ENCODE measurements around the gene SLC7A5. TPM values are rescaled to one million over a fixed set of nuclear protein-coding genes. Genes with fewer than 3 reads are reported as not detected.
"Not testable (repeated sequence)": the region's sequence is repeated elsewhere in the genome, so short reads cannot be mapped to it uniquely, and the experiment has no call there.

Gene SLC7A5
- total RNA-seq, 1 donor from 2014 or later, result 205 TPM

GRCh38 chr16:87828907-87829621 lies 40.2 kb downstream of the SLC7A5 start:
- peaks cover 5% of the 10 kb centered on the region for H3K36me3 Mint-ChIP-seq (ENCODE audit: unreplicated experiment)
- H3K4me1 Mint-ChIP-seq (ENCODE audit: low read depth, unreplicated experiment), result peaks cover 6% of the 10 kb centered on the region
- DNase-seq, result no peak
- peaks cover 10% of the 10 kb centered on the region for H3K9me3 Mint-ChIP-seq (ENCODE audit: unreplicated experiment)
- H3K27me3 Mint-ChIP-seq (ENCODE audit: unreplicated experiment), result peaks cover 5% of the 10 kb centered on the region
- H3K27ac Mint-ChIP-seq (ENCODE audit: unreplicated experiment), result no peak overlapping the region
- H3K4me3 Mint-ChIP-seq (ENCODE audit: unreplicated experiment), result no peak overlapping the region
- no peak for TF ChIP-seq CTCF (IDR thresholded peaks at IDR 0.05; ENCODE audit: partially characterized antibody, unreplicated experiment)

GRCh38 chr16:87828071-87828906 lies 41.0 kb downstream of the SLC7A5 start:
- no peak for DNase-seq
- H3K36me3 Mint-ChIP-seq (ENCODE audit: unreplicated experiment), result peaks cover 5% of the 10 kb centered on the region
- H3K27me3 Mint-ChIP-seq (ENCODE audit: unreplicated experiment), result peaks cover 5% of the 10 kb centered on the region
- TF ChIP-seq CTCF (IDR thresholded peaks at IDR 0.05; ENCODE audit: partially characterized antibody, unreplicated experiment), result no peak
- no peak overlapping the region for H3K4me3 Mint-ChIP-seq (ENCODE audit: unreplicated experiment)
- H3K27ac Mint-ChIP-seq (ENCODE audit: unreplicated experiment), result no peak overlapping the region
- H3K4me1 Mint-ChIP-seq (ENCODE audit: low read depth, unreplicated experiment), result peaks cover 6% of the 10 kb centered on the region
- H3K9me3 Mint-ChIP-seq (ENCODE audit: unreplicated experiment), result peaks cover 10% of the 10 kb centered on the region

GRCh38 chr16:87827588-87827915 lies 41.8 kb downstream of the SLC7A5 start:
- H3K36me3 Mint-ChIP-seq (ENCODE audit: unreplicated experiment); H3K4me3 Mint-ChIP-seq (ENCODE audit: unreplicated experiment); H3K27ac Mint-ChIP-seq (ENCODE audit: unreplicated experiment); H3K27me3 Mint-ChIP-seq (ENCODE audit: unreplicated experiment); DNase-seq: not testable (repeated sequence)
- Mint-ChIP-seq H3K4me1 (ENCODE audit: low read depth, unreplicated experiment) (peaks cover 13% of the 10 kb centered on the region), H3K9me3 (ENCODE audit: unreplicated experiment) (peaks cover 12% of the 10 kb centered on the region)

GRCh38 chr16:87826798-87827587 lies 42.3 kb downstream of the SLC7A5 start:
- no peak for TF ChIP-seq CTCF (IDR thresholded peaks at IDR 0.05; ENCODE audit: partially characterized antibody, unreplicated experiment)
- Mint-ChIP-seq H3K4me1 (ENCODE audit: low read depth, unreplicated experiment) (peaks cover 18% of the 10 kb centered on the region), H3K9me3 (ENCODE audit: unreplicated experiment) (peaks cover 16% of the 10 kb centered on the region), H3K4me3 (ENCODE audit: unreplicated experiment) (no peak overlapping the region), H3K36me3 (ENCODE audit: unreplicated experiment) (peaks cover 5% of the 10 kb centered on the region), H3K27me3 (ENCODE audit: unreplicated experiment) (peaks cover 7% of the 10 kb centered on the region), H3K27ac (ENCODE audit: unreplicated experiment) (no peak overlapping the region)
- DNase-seq, result no peak

GRCh38 chr16:87826407-87826797 lies 42.9 kb downstream of the SLC7A5 start:
- H3K4me3 Mint-ChIP-seq (ENCODE audit: unreplicated experiment); H3K36me3 Mint-ChIP-seq (ENCODE audit: unreplicated experiment); DNase-seq; H3K27me3 Mint-ChIP-seq (ENCODE audit: unreplicated experiment); H3K27ac Mint-ChIP-seq (ENCODE audit: unreplicated experiment): not testable (repeated sequence)
- H3K9me3 Mint-ChIP-seq (ENCODE audit: unreplicated experiment), result peaks cover 16% of the 10 kb centered on the region
- H3K4me1 Mint-ChIP-seq (ENCODE audit: low read depth, unreplicated experiment), result peaks cover 21% of the 10 kb centered on the region

- H3K36me3 Mint-ChIP-seq (ENCODE audit: unreplicated experiment); H3K27ac Mint-ChIP-seq (ENCODE audit: unreplicated experiment); H3K27me3 Mint-ChIP-seq (ENCODE audit: unreplicated experiment); H3K4me3 Mint-ChIP-seq (ENCODE audit: unreplicated experiment); DNase-seq: not testable (repeated sequence)
- Mint-ChIP-seq H3K9me3 (ENCODE audit: unreplicated experiment) (peaks cover 15% of the 10 kb centered on the region), H3K4me1 (ENCODE audit: low read depth, unreplicated experiment) (peaks cover 21% of the 10 kb centered on the region)
Measured at GRCh38 chr16:87825842-87826120, 43.5 kb downstream of the SLC7A5 start.
